GM21723 (cell line): ENCODE data around the gene STXBP6.
"Not testable (repeated sequence)": the region's sequence is repeated elsewhere in the genome, so short reads cannot be mapped to it uniquely, and the experiment has no call there.

Source experiments
- ATAC-seq: cut with Tn5 transposase; IDR thresholded peaks from one replicate; pipeline ENCODE4 v1.9.1; 2021; ENCODE audit warnings: mild to moderate bottlenecking, moderate library complexity; ENCODE audit not compliant: unreplicated experiment

The STXBP6 gene

DNA sequence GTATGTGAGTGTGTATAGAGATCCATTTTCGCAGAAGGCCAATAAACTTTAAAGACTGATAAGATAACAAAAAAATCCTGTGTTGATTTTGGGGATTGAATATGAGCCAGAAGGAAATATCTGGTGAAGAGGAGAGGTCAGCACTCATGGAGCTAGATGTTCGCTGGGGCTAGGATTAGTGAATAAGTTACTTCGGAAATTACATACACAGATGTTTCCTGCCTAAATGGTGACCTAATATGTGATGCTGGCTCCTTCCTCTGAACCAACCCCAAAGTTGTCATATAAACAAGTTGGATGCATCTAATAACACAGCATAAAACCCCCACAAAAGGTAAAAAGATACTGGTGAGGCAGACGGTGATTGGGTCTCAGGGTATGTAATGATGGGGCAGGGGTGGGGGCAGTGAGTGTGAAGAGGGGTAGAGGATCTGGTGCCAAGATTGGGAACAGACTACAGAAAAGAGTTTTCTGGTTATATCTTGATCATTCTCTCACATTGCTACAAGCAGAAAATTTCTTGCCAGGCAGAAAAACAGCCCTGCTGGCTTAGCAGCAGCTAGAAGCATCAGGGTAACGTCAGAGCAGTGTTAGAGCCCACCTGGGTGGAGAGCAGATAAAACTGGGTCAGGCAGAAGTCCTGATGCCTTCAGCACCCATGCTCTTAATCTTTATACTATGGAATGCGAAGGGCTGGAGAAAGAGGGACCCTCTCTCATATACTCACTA is 275.6 kb downstream of the STXBP6 start:
- ATAC-seq = no peak

DNA sequence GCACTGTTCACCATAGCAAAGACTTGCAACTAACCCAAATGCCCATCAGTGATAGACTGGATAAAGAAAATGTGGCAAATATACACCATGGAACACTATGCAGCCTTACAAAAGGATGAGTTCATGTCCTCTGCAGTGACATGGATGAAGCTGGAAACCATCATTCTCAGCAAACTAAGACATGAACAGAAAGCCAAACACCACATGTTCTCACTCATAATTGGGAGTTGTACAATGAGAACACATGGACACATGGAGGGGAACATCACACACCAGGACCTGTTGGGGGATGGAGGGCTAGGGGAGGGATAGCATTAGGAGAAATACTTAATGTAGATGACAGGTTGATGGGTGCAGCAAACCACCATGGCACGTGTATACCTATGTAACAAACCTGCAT is 276.4 kb downstream of the STXBP6 start:
- ATAC-seq = not testable (repeated sequence)

DNA sequence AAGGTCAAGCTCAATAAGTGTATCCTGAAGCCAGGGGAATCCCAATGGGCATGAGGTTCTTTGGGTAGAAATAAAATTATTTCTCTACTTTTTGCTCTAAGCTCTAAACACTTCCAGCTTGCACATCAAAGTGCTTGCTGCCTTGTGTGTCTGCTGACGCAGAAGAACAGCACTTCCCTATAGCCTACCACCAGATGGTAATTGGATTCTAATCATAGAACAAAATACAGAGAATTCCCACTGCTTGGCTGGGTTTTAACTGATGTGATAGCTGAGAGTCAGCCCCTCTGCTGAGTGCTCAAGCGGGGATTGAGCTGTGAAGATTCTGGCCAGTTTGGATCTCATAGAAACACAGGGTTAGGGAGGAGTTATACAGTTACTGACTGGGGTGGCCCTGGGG is 283.5 kb downstream of the STXBP6 start:
- no peak for ATAC-seq

DNA sequence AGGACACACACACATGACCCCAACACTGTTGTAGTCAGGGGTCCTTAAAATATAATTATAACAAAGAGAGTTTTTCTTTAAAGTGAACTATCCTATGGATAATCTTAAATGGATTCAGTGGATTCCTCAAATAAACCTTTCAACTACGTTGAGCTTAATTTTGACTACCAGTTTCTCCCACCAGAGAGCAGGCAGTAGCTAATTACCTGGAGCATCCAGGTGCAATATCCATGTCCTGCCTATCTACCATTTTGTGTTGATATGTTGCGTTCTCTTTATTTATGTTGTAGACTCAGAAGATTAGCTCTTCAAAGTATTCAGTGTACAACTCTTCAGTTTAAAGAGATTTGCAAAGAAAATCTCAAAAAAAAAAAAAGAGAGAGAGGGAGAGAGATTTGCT is 288.8 kb downstream of the STXBP6 start:
- no peak for ATAC-seq
